RKO (cell line): Measurements from ENCODE around the gene SLC9A8.
A peak's percentile ranks its signal among the peaks of the same experiment; 100 is the strongest.
"Not testable (repeated sequence)": the region's sequence is repeated elsewhere in the genome, so short reads cannot be mapped to it uniquely, and the experiment has no call there.

Experiments
- DNase-seq: peaks from one replicate; pipeline ENCODE4 v3.0.0-alpha.2; 2016; ENCODE audit warnings: low spot score

SLC9A8 gene

DNA sequence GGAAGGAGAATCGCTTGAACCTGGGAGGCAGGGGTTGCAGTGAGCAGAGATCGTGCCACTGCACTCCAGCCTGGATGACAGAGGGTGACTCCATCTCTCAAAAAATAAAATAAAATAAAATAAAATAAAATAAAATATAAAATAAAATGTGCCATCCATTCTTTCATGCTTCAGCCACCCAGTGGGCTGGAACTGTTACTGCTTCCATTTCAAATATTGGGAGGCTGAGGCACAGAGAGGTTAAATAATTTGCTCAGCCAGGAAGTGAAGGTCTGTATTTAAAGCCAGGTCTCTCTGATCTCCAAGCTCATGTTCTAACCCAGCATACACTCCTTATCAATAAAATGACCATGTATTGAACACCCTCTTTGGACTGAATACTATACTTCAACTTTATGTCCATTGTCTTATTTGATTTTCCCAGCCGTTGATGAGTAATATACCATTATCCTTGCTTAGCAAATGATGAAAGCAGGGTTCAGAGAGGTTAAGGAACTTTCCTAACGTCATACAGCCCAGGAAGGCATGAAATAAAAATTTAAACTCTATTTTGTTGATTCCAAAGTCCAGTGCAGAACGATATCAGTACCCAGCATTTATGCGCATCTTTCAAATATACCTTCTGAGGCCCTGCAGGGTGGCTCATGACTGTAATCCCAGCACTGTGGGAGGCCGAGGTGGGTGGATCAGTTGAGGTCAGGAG, 25.8 kb upstream of the SLC9A8 start:
- DNase-seq = peak; percentile 66

DNA sequence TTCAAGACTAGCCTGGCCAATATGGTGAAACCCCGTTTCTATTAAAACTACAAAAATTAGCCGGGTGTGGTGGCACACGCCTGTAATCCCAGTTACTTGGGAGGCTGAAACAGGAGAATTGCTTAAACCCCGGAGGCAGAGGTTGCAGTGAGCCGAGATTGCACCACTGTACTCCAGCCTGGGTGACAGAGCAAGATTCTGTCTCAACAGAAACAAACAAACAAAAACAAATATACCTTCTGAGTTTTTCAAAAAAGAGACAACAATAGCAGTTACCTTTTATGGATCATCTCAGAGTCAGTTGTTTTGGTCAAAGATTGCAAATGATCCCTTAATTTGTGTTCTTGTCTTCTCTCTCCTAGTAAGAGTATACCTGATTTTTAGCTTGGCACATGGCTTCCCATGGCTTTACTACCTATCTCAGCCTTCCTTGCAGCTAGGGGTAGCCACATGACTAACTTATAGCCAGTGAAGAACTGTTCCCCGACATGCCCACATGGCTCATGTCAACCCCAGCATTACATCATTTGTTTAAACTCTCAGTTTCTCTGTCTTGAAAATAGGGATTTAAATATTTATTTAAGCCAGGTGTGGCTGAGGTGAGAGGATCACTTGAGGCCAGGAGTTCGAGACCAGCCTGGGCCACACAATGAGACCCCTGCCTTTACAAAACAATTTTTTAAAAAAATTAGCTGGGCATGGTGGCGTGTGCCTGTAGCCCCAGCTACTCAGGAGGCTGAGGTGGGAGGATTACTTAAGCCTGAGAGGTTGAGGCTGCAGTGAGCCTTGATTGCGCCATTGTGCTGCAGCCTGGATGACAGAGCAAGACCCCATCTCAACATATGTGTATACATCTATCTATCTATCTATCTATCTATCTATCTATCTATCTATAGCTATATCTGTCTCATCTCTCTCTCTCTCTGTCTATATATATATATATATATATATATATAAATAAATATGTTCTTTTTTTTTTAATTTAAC, 25.0 kb upstream of the SLC9A8 start:
- no peak for DNase-seq

DNA sequence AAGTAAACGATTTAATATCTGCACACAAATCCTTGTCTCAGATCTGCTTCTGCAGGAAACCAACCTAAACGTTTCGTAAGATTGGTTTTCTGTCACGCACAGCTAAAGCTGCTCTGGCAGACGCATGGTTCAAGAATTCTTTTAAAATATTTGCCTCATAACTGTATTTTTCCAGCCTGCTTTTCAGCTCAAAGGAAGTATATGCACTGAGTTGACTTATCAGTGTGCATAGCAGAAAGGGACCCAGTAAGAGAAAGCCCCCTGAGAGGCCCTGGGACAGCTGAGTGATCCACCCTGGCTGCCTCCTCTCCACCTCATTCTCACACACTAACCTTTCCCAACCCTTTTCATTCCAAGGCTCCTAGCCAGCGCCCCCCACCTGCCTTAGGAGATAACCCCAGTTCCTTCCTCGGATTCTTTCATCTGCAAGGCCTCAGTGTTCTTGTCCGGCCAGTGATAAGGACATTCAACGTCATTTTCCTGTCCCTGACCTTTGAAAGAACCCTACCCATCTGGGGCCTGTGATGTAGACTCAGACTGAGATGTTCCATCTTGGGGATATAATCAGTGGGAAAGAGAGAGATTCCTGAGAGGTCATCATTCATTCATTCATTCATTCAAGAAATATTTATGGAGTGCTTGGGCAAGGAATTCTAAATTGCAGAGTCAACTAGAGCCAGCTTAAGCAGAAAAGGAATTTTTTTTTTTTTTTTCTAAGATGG, 22.4 kb upstream of the SLC9A8 start:
- DNase-seq = no peak

DNA sequence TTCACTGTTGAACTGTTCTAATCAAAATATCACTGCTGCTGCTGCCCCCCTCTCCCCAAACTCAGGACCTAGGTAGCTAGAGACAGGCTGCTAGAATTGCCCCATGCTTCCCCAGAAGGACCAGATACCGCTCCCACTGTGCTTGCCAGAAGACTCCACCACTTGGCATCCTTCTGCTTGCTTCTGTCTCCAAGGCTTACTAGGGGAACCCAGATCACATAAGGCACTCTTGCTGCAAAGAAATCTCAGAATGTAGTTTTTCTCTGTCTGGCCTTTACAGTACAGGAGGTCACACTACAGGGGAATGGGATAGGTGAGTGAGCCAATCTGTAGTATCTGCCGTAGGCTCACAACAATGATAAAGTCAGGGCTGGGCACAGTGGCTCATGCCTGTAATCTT, 21.5 kb upstream of the SLC9A8 start:
- DNase-seq = no peak

DNA sequence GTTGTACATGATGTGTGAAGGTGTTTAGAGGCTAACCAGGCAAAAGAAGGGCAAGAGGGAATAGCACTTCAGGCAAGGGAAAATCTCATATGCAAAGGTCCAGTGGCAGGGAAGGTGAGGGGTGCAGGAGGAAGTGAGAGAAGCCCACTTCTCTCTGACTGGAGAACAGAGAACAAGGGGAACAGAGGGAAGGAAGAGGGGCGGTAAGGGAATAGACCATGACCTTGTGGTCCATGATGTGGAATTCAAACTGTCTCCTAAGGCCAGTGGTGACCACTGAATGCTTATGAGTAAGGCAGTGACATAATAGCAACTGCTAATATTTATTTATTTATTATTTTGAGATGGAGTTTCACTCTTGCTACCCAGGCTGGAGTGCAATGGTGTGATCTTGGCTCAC, 20.6 kb upstream of the SLC9A8 start:
- DNase-seq = no peak

DNA sequence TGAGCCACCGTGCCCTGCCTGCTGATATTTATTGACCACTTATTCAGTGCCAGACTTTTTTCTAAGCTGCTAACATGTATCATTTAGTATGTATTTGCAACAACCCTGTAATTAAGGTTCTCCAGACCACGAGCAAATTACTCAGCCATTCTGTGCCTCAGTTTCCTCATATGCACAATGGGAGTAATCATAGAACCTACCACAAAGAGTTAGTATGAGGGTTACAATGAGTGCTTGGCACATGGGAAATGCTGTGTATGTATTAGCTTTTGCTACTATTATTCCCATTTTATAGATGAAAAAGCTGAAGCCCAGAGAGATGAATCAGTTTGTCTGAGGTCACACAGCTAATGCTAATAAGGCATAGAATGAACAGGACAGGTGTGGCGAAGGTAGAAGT, 20.0 kb upstream of the SLC9A8 start:
- no peak for DNase-seq

DNA sequence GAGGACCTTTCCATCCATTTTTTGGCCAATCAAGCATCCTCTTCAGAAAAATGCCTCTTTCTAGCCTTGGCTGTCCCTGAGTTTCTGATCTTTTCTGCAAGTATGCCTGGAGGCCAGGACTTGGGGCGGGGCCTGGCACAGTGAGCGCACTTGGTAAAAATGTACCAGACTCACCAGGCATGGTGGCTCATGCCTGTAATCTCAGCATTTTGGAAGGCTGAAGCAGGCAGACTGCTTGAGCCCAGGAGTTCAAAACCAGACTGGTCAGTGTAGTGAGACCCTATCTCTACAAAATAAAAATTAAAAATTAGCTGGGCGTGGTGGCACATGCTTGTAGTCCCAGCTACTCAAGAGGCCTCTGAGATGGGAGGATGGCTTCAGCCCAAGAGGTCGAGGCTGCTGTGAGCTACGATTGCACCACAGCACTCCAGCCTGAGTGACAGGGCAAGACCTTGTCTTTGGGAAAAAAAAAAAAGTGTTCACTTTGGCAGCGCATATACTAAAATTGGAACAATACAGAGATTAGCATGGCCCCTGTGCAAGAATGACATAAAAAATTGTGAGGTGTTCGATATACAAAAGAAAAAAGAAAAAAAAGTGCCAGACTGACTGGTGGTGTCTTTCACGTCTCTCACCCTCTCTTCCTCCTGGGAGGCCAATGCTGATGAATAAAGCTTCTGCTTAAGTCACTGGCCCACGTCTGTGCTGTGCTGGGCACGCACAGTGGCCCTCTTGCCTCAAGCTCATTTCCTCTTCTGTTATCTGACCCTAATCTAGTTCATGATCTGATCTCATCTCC, 18.1 kb upstream of the SLC9A8 start:
- DNase-seq = no peak

DNA sequence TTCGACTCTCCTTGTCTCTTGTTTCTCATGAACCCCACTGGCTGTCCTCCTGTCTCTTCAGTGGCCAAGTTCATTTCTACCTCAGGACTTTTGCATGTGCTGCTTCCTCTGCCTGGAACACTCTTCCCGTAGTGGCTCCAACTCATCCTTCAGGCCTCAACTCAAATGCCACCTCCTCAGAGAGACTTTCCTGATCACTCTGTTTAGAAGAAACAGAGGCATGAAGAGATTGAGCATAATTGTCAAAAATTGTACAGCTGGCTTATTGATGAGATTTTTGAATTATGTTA, 17.5 kb upstream of the SLC9A8 start:
- DNase-seq = no peak

DNA sequence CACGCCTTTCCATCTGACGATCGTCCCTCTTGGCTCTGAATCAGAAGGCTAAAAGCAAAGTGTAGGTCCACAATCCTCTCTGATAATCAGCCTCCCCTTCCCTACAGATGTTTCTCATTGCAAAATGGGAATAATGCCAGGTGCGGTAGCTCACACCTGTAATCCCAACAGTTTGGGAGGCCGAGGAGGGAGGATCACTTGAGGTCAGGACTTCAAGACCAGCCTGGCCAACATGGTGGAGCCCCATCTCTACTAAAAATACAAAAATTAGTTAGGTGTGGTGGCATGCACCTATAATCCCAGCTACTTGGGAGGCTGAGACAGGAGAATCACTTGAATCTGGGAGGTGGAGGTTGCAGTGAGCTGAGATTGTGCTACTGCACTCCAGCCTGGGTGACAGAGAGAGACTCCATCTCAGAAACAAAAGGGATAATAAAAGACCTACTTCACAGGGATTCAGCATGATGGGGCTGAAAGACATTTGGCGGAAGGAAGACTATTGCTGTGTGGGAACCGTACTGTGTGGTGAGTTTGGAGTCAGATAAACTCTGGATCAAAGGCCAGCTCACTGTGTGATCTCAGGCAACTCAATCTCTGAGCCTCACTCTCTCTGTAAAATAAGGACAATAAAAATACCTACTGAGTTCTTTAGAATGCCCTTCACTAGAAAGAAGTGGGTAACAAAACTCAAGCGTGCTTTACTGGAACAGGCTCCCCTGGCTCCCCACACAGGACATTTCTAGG, 15.9 kb upstream of the SLC9A8 start:
- DNase-seq = no peak

DNA sequence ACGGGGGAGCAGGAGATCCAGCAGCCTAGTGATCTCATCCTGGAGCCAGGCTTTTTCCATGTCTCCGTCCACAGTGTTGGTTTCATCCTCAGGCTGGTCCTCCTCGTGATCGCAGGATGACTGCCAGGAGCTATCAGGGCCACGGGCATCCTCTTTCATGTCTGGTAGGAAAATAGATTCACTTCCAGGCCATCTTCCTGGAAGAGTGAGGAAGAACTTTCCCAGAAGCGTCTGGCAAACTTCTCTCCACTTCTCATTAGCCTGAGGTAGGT, 15.3 kb upstream of the SLC9A8 start:
- no peak for DNase-seq

DNA sequence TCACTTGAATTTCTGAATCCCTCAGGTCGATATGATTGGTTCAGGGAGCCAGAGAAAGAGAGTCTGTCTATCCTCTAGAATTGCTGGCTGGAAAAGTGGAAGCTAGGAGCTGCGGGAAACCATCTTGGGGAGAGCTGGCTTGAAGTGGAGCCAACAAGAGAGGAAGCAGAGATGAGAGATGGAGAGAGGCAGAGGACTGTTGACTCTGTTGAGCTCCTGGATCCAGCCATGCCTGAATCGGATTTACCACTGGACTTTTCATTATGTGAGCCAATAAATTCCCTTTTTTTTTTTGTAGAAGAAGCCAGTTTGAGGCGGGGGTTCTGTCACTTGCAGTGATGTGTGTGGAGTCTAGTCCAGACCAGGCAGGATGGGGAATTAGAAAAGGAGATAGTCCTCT, 13.9 kb upstream of the SLC9A8 start:
- DNase-seq = no peak

DNA sequence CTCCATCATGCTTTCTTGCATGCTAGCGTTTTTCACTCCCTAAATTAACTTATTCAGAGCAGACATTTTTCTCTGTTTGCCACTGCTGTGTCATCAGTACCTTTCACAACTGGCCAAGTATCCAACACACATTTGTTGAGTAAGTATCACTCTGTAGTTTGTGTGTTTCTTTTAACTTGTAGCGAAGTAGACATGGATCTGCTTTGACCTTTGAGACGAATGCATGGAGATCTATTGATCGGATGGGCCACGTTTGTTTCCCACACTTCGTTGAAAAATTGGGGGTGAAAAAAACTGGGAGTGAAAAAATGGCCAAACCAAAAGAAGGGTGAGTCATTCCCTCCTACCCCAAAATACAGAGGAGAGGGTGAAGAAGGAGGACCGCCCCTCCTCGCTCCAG, 12.9 kb upstream of the SLC9A8 start:
- no peak for DNase-seq

DNA sequence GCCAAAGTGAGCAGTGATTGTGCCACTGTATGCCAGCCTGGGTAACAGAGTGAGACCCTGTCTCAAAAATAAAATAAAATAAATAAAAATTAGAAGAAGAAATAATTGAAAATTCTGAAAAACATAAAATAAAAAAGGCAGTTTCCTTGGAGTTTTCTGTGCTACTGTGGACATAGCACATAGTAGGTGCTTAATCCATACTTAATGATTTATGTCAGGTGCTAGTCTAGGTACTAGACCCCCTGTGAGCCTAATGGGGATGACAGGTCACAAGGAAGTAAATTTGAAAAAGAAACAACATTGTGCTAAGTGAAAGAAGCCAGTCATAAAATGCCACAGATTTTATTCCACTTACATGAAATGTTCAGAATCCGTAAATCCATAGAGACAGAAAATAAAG, 9.2 kb upstream of the SLC9A8 start:
- no peak for DNase-seq

DNA sequence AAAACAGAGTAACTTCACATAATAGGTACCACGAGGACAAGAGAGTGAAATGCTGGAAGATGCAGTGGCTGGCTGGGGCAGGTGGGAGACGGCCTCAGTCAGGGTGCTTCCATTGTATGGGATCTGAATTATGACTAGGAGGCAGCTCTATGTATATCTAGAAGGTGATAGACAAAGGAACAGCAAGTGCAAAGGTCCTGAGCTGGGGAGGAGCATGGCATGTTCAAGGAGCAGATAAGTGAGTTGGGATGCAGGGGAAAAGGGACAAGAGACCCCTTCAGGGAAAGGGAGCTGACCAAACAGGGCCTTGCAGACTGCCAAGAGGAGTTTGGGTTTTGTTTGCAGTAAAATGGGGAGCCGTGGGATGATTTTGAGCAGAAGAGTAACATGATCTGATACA, 8.3 kb upstream of the SLC9A8 start:
- no peak for DNase-seq

DNA sequence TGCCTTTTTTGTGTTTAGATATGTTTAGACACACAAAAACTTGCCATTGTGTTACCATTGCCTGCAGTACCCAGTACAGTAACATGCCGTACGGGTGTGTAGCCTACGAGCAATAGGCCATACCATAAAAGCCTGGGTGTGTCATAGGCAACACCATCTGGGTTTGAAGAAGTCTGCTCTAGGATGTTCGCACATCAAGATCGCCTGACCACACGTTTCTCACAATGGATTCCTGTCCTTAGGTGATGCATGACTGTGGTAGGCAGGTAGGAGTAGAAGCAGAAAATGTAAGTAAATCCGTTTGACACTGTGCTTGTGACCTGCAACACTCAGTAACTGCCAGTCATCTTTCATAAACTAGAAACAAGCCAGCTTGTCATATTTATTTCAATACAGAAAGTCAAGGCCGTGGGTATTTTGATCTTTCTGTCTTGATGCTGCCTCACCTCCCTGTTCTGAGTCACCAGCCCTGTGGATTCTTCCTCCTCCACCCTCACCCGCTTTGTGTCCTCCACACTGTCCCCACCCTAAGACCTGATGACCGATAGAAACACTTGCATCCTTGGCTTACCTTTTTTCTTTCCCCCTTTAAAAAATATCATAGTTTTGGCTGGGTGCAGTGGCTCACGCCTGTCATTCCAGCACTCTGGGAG, 7.3 kb upstream of the SLC9A8 start:
- DNase-seq = not testable (repeated sequence)

DNA sequence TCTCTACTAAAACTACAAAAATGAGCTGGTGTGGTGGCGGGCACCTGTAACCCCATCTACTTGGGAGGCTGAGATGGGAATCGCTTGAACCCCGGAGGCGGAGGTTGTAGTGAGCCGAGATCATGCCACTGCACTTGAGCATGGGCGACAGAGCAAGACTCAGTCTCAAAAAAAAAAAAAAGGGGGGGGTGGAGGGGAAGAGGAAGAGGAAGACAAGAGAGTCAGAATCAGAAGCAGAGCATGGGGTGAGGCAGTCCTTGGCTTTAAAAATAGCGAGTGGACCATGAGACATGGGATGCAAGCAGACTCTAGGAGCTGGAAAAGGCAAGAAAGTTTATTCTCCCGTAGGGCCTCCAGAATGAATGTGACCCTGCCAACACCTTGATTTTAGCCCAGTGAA, 3.9 kb upstream of the SLC9A8 start:
- no peak for DNase-seq

DNA sequence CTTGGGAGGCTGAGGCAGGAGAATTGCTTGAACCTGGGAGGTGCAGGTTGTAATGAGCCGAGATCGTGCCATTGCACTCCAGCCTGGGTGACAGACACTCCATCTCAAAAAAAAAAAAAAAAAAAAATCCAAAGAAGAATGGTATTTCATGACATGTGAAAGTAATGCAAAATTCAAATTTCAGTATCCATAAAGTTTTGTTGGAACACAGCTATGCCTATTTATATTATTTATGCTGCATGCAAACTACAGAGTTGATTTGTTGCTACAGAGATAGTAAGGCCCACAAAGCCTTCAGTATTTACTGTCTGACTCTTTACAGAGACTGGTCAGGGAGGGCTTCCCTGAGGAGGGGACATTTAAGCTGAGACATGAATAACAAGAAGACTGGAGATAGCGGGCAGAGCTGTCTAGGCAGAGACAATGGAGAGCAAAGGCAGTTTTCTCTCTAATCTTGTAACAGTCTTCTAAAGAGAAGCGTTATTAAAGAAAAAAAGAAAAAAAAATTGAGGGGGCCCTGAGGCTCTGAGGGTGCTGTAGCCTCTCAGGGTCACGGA, 2.7 kb upstream of the SLC9A8 start:
- DNase-seq = no peak

DNA sequence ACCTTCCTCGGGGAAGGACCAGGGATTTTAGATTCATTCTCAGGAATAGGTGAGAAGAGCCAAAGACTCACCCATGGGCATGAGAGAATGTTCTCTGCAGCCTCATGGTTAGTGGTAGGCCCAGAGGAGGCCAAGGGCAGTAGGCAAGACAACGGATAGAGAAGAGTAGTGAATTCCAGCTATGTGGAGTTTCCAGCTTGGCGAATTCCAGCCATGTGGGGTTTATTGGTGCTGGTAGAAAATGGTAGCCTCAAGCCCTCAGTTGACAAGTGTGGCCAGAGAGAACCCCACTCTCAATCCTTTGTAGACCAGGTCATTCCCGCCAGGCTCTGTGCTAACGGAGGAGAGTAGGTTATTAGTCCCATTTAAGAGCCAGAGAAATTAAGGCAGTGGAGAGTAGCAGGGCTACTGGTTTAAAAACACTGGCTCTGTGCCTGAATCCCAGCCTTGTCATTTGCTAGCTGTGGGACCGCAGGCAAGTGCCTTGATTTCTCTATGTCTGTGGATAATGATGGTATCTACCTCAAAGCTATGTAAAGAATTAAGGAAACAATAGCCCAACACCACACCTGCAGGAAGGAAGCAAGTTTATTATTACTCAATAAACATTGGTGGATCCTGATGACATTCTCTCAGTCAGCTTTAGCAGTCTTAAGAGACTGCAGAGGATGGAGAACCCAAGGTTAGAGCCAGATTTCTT, 2.0 kb upstream of the SLC9A8 start:
- DNase-seq = no peak

DNA sequence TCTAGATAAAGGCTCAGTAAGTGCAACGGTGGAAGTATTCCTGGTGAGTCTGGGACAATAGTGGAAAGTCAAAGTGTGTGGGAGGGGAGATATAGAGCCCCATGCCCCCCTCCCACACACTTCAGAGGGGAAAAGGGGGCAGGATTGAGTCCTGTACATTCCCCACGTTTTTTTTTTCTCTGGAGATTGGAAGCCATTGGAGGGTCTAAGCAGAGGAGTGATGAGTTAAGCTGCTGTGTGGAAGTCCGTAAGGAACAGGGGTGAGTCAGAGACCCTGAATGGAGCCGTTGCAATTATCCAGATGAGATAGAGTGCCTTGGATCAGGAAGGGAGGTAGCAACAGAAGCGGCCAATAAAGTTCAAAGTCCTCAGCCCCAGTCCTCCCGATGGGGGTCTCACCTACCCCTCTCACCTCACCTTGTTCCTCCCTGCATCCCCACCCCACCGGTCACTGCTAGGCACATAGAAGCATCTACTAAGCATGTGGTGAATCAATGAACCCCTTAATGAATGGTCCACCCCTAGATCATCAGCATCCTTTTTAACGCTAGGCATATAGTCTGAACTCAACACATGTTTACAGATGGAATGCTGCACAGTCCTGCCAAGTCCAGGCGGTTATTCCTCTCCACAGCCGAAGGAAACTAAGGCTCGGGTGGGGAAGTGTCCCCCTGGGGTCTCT, 662 bp upstream of the SLC9A8 start:
- DNase-seq = peak; percentile 83
